Adrenal gland (tissue), 5 donors: ENCODE data around the gene CREB5.

Source experiments
- POLR2A ChIP-seq, 2 donors: fragments of 450-650 bp; IDR thresholded peaks; one replicate each; pipeline ENCODE4 v1.6.1; 2017; ENCODE audit warnings: antibody characterized with exemption in 2 of 2, mild to moderate bottlenecking in 2 of 2, moderate library complexity in 1 of 2
- TF ChIP-seq, protein P1 (sequence below), 6 experiments: fragments of 450-650 bp in 4 of 6; fragments of 200-600 bp in 2 of 6; sonication (generic) in 1 of 6; IDR thresholded peaks; 1 replicate in 5 of 6; 2 replicates in 1 of 6; pipeline versions ENCODE4 v1.5.1 to v1.8.0; 2016 to 2021; ENCODE audit warnings: antibody characterized with exemption in 6 of 6, mild to moderate bottlenecking in 2 of 6, moderate library complexity in 1 of 6
- donor health status: DM: no; HTN: no; CAD: no.

DNA sequence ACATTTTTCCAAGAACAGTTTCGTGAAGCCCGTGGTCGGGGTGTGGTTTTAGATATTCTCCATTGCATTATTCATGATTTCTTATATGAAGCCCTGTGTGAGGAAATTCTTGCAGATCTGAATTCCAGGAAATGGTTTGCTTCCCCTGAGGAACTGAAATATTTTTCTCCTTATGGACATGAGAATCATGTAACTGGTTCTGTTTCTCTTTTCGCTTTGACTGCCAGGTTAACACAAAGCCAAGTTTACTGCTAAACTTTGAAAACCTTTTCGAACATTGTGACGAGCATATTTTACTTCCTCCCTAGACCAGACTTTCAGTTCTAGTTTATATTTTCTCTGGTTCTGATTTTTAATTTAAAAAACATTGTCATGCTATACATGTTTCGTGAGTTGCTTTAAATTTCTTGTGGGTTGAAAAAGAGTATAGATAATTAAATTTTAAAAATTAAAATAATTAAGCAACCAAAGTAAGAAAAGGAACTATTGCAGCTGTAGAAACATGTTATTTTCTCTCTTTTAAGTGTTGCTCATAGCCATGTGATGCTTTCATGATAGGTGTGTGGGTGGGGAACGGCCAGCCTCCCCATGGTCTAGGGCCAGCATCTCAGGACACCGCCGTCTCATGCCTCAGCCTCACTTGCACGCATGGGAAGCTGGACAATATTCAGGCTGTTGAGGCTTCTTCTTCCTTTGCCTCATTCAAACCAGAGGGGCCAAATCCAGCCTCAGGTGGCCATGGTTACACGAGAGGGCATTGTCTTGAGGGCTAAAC, 97.1 kb downstream of the CREB5 start:
- no peak for TF ChIP-seq POLR2A (IDR thresholded peaks at IDR 0.05)
- TF ChIP-seq, protein P1, sequence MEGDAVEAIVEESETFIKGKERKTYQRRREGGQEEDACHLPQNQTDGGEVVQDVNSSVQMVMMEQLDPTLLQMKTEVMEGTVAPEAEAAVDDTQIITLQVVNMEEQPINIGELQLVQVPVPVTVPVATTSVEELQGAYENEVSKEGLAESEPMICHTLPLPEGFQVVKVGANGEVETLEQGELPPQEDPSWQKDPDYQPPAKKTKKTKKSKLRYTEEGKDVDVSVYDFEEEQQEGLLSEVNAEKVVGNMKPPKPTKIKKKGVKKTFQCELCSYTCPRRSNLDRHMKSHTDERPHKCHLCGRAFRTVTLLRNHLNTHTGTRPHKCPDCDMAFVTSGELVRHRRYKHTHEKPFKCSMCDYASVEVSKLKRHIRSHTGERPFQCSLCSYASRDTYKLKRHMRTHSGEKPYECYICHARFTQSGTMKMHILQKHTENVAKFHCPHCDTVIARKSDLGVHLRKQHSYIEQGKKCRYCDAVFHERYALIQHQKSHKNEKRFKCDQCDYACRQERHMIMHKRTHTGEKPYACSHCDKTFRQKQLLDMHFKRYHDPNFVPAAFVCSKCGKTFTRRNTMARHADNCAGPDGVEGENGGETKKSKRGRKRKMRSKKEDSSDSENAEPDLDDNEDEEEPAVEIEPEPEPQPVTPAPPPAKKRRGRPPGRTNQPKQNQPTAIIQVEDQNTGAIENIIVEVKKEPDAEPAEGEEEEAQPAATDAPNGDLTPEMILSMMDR (IDR thresholded peaks at IDR 0.05): no peak
